CD4-positive, alpha-beta T cell treated with Interferon gamma for 1 hour (primary cell): ENCODE measurements around the gene SPX.

Experiments used
- DNase-seq: peaks from one replicate; pipeline ENCODE4 v3.0.0-alpha.2; 2020

The SPX gene

DNA sequence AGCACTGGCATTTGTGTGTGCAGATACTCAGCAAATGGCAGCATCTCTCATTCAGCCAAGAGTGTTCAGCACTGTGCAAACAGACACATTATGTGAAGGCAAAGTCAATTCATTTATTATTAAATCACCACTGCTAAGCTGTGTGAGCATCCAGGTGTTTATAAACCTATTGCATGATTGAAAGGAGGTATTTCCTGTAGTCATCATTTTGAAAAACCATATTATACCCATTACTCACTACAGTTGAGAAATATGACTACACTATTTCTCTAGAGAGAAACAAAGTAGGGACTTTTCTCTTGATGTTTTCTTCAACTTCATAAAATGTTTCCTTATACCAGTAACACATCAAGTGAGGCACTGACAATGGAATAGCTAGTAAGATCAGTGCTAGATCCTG, 13.7 kb downstream of the SPX start:
- DNase-seq, result no peak

DNA sequence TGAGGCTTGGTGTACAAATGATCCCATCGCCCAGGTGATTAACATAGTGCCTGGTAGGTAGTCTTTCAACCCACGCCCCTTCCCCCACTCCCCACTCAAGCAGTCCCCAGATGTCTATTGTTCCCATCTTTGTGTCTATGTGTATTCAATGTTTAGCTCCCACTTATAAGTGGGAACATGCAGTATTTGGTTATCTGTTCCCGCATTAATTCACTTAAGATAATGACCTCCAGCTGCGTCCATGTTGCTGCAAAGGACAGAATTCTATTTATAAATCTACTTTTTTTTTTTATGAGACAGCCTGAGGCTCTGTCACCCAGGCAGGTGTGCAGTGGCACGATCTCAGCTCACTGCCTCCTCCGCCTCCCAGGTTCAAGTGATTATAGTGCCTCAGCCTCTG, 15.7 kb downstream of the SPX start:
- DNase-seq, result no peak

DNA sequence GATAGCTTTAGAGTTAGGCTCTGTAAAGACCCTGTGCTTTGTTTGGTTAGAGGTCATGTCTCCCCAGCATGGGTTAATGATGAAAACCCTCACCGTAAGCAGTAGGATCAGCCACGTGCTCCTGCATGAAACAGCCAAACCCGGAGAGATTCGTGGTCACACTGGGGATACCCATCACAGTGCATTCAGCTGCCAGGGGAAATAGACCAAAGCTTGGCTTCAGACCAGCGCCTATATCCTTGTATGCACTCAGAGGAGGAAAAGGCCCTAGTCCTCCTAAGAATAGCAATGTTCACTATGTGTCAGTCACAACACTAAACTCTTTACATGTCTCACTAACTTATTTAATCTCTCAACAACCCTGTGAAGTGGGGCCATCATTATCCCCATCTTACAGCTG, 16.3 kb downstream of the SPX start:
- no peak for DNase-seq

DNA sequence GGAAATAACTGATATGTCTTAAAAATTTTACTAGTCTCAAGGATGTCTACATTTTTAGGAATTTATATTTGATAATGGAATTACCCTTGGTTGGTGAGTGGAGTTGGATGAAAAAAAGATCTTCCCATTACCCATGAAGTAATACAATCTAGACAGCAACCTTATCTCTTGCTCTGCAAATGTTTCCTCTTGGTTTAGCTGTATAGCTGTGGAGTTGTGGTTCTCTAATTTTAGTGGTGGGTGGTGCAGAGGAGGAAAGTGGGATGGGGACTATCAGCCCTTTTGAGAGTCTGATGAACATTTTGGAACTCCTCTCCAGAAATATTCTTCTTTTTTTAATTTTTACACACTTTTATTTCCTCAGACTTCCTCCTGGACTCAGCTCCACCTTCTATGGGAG, 17.1 kb downstream of the SPX start:
- DNase-seq, result no peak

DNA sequence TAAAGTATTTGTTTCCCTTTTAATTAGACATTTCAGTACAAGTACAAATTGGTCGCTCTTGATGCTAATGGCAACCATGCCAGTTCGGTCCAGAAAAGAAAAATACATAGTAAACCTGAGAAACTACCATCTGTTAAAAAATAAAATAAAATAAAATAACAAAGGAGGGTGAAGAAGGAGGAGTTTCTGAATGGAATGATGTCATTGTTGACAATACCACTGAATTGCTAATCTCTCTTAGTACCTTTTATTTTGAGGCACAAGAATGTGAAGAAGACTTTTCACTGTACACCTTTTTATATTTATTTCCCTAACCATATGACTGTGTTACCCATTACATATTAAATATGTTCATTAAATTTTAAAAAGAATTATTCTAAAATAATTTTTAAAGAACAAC, 19.5 kb downstream of the SPX start:
- DNase-seq, result no peak

DNA sequence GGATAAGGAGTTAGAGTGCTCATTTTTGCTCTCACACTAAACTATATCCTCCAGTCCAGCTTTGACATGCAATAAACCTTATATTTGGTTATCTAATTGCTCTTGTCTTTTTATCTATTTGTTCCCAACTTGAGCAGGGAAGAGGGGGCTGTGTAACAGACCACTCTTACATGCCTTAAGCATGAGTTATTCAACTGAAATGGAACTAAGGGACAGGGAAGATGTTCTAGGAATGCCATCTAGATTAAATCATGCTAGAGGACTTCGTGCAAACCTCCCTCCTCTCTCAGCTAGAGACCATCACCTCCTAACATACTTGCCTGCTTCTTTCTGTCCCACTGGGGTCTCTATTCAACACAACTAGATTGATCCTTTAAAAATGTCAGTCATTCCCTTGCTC, 20.6 kb downstream of the SPX start:
- no peak for DNase-seq

DNA sequence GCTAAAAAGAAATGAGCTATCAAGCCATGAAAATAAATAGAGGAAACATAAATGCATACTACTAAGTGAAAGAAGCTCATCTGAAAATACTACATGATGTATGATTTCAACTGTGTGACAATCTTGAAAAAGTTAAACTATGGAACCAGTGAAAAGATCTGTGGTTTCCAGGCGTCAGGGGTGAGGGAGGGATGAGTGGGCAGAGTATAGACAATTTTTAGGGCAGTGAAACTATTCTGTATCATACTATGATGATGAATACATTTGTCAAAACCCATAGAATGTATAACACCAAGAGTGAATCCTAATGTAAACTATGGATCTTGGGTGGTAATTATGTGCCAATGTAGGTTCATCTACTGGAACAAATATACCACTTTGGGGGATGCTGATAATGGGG, 21.3 kb downstream of the SPX start:
- DNase-seq, result no peak

DNA sequence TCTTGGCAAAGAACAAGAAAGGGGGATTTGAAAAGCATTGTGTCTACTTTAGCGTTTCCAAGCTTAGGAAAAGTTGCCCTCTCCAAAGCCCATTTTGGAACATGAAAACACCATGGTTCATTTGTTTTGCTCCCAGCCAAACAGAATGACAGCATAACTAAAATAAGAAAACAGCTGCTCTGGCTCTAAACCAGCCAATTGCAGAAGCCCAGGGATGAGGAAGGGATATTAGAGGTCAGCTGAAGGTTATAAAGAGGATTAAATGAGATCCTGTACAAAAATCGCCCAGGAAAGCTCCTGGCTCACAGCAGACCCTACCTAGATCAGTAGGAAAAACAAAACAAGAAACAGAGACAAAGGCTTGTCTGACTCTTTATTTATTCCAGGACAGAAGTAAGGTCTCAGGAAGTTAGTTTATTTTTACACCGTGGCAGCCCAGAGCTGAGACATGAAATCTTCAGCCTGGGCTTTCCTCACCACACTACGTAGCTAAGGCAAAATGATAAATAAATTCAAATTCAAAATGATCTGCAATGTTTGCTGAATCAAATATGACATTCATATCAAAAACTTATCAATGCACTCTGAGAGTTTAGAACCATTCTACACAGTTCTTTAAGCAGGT, 25.9 kb downstream of the SPX start:
- no peak for DNase-seq

DNA sequence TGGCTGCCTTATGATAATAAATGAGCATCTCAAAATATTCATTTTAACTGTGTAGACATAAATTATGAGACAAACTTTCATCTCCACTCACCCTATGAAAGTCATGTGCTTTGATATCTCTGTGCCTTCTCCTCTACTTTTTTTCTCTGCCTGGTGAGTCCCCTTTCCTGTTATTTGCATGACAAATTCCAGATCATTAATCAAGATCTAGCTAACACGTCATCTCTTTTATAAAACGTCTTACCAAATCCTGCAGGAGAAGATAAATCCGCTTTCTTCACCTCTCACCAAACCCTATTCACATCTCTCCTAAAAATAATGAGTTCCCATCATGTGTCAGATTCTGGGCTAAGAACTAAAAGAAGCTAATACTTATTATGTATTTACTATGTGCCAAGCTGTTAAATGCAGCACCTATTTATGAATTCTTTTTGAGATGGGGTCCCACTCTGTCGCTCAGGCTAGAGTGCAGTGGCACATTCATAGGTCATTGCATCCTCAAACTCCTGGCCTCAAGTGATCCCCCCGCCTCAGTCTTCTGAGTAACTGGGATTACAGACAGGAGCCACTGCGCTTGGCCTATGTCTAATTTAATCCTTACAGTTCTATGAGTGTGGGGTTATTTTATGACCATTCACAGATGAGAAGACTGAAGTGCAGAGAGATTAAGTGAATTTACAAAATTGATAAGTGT, 26.7 kb downstream of the SPX start:
- DNase-seq, result no peak

DNA sequence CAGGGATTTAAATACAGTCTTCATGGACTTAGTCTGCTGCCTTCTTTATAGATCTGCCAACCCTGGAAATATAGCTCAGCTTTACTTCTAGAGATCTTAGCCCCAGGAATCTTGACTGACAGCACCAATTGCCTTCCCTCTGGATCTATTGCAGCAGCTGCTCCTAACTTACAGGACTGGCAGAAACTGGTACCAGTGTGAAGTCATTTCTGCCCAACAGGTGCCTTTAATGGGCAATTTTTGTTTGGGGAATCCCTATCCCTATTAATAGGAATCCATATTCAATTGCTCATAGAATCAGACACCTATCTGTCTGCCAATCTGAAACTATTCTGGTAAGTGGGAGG, 27.2 kb downstream of the SPX start:
- DNase-seq, result no peak

DNA sequence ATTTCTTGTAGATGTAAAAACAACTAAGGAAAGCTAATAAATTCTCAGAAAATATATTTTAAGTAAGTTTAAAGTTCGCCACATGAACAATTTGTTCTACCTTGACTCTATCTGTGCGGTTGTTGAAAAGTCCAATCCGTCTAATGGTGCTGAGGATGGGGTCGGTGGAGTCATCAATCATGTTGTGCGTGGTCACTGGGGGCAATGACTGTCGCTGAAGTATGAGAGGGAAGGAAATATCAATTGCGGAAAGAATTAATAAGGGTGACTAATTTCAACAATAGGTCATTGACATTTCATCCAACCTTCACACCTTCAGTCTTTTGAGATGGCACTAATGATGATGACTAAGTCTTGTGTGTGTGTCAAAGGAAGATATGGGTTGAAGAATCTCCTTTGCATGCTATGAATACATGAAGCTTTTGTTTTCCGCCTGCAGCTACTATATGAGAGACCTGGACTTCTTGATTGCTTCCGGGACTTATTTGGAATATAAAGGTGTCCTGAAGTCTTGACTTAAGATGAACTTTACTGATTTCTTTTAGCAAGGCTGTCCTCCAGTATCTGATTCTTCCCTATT, 32.1 kb downstream of the SPX start:
- no peak for DNase-seq

DNA sequence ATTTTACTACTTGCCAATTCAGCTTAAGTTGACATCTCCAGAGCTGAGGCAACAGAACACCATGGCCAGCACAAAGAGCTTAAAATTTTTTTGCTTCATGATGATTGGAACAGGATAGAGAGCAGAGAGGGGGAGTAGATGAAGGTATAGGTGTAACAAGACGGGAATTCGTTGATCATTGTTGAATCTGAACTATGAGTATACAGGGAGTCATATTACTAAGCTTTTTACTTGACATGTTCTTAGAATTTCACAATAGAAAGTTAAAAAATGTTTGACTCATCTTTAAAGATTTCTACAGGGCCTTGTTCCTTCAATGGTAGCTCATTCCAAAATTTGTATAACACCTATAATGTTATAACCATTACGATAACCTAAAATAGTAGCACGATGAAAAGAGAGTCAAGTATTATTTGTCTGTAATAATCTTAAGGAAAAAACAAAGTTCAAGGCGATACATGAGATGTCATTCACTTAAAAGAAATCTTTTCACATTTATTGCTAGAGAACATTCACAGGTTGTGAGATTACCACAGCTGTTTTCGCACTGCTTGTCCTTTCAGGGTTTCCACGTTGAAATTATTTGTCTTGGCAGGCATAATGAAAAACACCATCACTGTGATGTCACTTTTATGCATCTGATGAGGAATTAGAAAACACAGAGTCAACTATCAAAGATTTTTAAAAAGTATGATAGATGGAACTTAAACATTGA, 33.9 kb downstream of the SPX start:
- DNase-seq, result no peak

DNA sequence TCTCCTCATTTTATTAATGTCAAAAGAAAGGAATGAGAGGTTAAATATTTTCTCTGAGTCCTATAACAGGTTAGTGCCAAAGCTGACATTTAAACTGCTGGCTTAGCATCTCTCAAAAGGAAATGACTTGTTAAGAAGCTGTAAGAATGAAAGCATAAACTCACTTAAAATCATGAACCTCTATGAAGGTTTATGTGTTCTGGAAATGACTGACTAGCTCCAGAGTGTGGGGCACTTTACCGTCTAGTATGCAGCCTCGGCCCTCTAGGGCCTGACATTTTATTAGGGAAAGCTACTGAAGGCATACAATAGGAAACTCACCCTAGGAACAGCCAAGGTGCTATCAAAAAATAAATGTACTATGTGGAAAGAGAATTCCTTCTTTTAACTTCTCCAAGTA, 35.1 kb downstream of the SPX start:
- no peak for DNase-seq

DNA sequence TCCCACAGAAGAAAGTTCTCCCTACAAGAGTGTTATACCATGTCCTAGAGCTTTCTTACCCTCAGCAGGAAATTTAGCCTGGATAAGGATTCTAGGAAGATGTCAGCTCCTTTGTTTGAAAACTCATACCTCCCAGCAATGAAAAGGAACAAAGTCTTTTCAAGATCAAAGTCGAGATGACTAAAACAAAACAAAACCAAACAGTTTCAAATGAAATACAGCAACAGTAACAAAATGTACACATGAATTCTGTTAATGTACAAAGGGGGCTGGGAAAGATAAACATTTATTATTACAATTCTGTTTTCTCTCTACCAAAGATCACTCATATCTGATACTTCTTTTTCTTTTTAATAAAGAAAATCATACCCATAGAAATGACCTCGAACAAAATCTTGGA, 36.8 kb downstream of the SPX start:
- DNase-seq, result no peak

DNA sequence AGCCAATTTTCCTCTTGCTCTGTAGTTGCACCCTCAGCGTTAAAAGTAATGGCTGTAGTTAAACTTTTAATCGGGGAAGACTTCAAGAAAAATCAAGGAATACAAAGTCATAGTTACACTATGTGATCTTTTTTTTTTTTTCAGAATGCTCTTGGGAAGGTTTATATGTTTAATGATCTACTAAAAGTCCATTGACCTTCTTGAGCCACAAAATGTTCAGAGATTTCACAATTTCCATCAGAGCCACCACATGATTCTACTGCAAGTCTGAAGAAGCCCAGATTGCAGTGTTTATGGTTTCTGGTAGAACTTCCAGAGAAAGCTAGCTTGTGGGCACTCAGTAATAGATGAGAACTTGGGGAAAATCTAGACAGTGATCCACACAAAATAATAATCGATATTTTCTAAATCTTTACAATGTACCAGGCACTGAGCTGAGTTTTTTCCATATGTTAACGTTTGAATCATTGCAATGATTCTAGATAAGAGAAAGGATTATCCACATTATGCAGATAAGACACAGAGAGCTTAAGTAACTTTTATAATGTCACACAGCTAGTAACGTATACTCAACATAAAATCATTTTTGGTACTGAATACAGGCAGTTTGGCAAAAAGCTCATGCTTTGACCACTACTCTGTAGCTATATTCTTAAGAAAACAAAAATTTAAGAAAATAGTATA, 40.3 kb downstream of the SPX start:
- DNase-seq, result no peak

DNA sequence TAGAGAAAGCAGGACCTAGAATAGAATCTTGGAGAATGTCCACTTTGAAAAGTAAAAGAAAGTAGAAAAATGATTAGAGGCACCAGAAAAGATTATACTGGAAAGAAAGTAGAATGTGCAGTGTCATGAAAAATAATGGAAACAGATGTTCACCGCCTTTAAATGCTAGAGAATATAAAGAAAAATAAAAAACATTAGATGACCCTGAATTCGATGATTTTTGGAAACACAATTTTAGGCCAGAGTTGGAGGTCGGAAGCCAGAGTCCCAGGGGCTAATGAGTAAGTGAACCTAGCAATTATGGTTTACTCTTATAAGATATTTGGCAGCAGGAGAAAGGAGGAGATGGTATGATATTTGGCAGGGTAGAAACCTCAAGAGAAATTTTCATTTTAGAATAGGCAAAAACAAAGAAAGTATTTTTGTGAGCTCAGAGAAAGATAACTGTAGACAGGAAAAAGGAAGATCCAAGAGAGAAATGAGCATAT, 40.9 kb downstream of the SPX start:
- DNase-seq, result no peak

DNA sequence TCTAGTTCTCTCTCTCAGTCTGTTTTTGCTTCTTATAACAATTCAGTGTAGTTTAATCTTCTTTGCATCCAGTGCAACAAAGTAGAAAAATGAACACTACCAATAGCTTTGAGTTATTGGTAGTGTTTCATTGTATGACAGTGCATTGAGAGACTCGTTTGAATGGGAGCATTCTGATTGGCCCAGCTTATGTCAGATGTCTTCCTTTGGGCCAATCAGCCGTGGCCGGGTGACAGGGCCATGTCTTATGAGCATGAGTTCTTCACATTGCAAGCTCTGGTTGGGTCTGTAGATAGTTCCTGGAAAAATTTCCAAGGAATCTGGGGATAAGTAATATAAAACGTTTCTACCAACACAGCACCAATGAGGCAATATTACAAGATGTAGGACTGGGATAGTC, 42.0 kb downstream of the SPX start:
- DNase-seq, result no peak

DNA sequence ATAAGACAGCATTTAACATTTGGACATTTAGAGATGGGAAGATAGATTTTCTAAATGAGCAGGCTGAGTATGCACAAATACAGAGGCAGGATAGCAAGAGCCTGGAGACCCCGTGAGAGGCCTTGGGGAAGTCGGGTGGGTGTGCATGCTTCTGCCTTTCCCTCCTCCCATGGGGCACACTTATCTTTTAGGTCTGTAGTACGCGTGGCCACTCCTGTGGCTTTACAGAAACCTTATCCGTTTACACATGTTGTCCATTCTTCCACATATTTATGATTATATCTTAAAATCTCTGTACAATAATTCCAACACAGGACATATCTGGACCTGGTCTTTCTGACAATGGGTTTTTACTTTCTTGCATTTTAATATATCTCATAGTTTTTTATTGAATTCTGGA, 45.0 kb downstream of the SPX start:
- no peak for DNase-seq

DNA sequence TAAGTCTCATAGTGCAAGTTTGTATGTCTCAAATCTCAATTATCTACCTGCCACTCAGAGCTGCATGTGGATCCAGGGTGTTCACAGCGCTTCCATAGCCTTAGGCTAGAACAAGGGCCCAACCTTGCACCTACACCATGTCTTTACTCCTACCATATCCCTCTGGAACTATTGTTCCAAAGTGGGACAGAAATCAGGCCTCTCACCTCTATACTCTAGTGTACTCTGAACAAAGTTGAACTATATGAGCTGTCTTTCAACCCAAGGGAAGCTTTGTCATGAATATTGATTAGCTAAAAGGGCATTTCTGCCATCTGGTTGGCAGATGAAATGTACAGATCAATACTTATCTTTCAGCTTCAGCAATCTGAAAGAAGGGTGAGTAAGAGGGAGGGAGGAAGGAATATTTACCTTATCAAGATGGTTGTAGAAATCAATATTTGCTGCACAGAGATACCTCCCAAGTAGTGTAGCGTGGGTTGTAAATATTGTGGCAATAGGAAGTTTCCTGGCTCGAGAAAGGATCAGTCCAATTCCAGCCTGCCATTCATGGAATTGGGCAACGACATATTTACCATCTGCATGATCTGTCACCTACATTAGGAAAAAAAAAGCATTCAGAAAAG, 47.8 kb downstream of the SPX start:
- DNase-seq, result no peak

DNA sequence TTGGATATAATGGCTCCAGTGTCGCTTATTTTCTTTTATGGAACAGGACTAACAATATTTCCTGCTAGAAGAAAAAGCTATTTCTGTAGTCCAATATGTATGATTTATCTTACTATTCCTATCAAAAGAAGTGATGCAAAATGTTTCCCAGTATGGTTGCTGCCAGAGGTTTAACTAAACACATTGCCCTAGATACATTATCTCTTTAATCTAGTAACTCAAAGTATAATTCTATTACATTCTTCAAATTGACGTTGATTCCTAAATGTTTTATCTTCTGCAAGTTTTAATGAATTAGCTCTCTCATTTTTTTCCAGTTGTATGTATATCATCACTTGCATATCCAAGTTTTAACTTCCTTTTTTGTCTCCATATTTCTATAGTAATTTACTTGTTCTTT, 50.3 kb downstream of the SPX start:
- DNase-seq, result no peak

DNA sequence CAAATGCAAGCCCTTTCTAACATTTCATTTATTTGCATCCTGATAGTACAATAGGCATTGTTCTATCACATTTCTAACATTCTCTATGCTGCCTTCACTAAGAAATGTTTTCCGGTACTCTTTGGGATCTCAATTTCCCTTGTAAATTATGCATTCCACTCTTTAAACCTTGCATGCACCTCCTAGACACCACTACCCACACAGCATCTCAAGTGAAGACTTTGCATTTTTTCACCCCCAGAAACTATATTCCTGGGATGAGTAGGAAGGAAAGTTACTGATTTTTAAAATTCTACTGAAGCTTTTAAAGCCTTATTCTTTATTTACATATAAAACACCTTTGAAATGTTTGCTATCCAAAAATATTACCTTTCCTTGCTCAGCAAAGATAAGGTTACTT, 51.4 kb downstream of the SPX start:
- no peak for DNase-seq

DNA sequence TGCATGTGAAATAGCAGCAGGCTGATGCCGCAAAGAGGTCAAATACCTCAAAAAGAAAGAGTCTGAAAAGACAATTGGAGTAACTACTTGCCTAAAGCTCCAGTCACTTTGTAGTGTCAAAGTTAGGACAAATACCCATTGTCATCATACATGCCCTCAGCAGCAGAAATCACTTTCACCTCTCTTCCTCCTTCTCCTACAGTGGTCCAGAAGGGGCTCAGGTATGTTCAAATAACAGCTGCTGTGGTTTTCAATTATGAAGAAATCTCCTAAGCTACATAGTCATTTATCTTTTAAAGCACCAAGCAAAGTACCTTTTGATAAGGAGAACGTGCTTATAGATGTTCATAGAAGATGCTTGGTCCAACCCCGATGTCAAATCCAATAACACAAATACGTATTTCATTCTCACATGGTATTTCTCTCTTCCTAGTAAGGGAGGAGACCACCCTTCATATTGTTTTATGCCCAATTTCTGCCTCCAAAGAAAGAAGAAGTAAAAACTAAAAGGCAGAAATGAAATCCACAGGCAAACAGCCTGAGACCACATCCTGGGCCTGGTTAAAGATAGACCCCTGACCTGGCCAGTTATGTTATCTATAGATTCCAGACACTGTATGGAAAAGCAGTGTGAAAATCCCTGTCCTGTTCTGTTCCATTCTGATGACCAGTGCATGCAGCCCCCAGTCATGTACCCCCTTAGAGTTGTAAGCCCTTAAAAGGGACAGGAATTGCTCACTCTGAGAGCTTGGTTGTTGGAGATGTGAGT, 54.8 kb downstream of the SPX start:
- no peak for DNase-seq
